SW 1271 (cell line): ENCODE results near the gene PKDCC.

Experiments
- DNase-seq, 2 experiments: peaks; one replicate each; lab custom pipeline; 2025; lab: John Stamatoyannopoulos, UW

The PKDCC gene

DNA sequence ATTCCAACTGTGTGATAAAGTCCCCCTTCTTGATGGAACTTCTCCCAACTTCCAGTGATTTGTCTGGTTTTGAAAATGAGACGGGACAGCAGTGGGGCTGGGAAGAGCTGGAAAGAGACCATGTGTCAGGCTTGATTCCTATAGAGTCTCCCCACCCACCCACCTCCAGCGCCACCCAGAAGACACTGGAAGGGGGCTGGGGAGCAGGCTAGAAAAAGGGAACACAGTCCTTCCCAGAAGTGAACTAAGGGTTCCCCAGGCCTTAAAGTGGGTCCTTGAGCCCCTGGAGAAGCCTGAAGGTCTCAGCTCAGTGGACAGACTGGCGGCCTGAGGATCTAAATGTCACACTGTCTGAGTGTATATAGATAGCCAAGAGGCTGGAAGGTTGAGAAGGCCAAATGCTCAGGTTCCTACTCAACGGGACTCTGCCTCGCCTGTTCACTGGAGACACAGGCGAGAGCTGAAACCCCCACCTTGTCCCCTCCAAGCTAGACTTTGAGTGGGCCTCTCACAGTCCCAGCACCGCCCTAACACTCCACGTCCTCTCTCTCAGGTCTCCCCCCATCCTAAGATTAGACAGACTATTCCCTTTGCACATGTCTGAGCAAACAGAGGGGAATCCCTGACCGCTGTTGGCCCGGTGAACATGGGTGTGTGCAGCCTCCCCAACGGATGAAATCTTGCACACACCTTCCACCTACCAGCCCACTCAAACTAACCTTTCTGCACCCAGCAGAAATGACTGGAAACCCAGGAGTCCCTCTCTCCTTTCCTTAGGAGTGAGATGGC is 1.6 kb downstream of the PKDCC start:
- no peak for DNase-seq

DNA sequence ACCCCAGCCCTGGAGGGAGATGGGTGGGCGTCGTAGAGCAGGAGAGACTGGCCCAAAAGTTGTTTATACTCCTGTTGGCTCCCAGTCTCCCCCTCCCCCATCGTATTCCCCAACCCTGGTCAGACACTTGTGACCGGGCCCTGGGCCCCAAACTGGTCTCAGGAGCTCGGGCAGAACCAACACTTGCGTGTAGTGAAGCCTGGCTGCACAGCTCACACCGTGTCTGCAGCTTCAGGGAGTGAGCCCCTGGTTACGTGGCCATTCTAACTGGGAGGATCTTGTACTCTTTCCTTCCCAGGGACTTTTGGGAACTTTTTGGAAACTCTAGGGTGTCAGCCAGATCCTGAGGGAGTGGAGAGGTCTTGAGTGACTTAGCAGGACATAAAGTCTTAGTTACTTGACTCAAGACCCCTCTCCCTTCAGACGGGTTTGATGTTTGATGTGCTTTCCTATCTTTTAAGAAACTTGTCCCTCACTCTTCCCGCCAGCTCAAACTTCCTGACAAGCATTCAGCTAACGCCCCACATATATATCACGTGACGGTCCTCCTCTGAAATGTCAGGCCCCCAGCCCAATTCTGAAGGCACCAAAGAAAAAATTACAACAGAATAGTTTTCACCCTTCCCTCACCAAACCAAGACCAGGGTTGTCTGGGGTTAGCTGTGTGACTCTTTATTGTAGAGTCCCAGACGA is 2.3 kb downstream of the PKDCC start:
- DNase-seq: no peak

DNA sequence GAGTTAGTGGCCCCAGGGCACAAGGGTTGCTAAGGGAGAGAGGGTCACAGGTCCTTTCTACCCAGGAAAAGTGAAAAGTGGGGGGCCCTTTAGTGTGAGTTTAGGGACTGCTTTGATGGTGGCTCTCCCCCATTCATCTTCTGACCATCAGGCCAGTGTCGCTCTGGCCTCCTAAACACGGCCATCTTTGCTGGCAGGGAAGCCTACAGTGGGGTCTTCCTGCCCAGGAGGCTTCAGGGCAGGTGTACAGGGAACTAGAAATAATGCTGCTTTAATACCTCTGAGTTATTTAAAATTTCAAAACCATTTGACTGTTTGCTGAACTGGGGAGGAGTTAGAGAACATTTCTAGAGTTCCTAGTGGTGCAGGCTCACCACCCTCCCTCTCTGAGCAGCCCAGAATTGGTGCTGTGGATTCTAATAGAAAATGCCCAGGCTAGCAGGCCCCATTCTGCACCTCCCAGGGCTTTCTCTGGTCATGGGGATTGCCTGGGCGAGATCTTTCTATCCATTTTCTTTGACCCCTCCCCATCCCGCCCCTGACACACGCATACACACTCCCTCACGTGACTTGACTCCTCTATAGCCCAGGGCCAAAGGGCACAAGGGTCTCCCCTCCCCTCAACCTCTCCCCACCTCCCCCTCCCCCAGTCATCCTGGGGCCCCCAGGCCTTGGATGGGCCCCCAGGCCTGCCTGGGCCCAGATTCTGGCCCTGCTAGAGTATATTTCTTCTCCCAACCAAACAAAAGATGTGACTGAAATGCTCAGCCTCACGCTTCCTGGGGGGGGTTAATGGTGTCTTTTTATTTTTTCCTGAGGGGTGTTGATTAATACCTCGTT is 3.1 kb downstream of the PKDCC start:
- DNase-seq: no peak

DNA sequence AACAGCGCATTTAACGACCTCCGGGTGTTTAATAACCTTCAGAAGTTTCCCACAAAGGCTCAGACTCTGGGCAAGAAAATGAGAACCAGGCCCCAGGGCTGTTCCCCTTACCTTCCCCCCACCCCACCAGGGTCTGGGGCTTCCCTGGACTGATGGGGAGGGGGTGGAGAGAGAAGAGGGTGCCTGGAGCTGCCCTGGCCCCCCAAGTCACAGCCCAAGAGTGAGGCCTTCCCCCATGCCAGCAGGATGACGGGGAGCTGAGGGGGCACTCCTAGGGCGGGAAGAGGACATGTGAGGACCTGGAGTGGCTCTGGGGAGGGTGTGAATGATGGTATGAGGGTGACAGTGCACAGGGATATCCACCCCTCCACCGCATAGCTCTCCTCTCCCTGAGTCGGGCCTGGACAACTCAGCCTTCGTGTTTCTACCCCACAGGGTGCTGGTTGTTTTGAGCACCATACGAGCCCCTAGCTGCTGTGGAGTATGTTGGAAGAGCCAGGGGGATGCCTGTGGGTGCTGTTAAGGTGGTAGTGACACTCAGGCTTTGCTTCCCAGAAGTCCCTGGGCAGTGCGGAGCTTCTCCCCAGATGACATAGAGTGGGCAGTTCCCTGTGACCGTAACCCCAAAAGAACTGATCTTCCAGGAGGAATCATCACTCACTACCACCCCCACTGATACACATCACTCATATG is 3.9 kb downstream of the PKDCC start:
- no peak for DNase-seq

DNA sequence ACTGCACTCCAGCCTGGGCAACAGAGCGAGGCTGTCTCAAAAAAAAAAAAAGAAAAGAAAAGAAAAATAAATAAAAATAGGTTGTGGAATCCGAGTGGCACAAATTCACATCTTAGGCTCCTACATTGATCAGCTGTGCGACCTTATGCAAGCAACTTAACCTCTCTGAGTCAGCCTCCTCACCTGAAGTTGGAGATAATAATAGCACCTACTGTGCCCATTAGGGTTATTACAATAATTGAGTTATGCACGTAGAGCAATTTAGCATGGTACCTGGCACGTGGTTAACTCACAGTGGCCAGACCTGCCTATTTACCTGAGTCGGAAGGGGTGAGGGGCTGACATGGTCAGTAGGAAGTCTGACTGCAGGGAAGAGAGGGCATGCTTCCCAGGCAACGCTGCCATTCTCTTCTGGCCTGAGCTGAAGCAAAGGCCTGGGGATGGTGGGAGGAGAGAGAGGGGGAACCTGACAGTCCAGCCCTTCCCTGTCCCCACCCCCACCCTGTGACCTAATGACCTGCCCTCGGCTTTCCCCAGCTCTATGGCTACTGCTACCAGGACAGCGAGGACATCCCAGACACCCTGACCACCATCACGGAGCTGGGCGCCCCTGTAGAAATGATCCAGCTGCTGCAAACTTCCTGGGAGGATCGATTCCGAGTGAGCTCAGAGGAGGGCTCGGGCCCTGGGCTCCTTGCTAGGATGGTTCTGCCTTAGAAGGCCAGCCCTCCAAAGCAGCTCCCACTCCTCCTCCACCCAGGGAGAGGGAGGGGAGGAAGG is 5.1 kb downstream of the PKDCC start:
- DNase-seq: no peak

DNA sequence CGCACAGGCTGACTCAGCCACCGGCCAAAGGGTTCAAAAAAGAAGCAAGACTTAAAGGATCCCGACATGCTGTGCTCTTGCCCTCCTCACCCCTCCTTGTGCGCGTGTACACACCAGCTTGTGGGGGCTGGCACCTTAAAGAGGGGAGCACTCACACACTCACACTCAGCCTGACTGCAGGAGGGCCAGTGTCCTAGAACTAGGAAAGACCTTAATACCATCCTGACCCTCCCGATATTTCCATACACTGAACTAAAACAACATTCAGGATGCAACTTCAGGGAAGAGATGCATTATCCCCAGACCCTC is 5.6 kb downstream of the PKDCC start:
- no peak for DNase-seq

DNA sequence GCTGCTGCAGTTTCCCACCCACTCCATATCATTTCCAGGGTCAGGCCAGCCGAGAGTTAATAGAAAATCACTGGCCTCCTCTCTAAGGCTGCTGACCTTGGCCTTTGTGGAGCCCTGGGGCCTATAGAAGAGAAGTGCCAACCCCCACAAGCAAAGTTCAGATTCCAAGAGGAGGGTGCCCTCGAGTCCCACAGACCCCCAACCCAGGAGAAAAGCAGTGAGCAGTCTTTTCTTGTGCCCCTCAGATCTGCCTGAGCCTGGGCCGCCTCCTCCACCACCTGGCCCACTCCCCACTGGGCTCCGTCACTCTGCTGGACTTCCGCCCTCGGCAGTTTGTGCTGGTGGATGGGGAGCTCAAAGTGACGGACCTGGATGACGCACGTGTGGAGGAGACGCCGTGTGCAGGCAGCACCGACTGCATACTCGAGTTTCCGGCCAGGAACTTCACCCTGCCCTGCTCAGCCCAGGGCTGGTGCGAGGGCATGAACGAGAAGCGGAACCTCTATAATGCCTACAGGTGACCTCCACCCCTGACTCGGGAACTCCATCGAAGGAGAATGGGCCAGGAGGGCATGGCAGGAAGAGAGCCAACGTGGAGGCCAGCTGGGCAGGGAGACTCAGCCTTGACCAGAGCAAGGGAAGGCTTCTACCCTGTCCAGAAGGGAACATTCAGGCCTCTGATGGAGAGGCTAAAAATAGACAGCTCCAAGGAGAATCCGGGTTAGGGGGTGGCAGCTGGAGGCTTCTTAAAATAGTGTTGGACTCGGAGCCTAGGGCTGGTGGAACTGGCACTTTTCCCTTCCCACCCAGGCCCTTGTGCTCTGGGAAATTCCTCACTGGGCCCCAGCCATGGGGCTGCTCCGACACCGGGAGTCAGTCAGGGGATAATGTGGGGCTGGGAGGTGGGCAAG is 6.2 kb downstream of the PKDCC start:
- no peak for DNase-seq

DNA sequence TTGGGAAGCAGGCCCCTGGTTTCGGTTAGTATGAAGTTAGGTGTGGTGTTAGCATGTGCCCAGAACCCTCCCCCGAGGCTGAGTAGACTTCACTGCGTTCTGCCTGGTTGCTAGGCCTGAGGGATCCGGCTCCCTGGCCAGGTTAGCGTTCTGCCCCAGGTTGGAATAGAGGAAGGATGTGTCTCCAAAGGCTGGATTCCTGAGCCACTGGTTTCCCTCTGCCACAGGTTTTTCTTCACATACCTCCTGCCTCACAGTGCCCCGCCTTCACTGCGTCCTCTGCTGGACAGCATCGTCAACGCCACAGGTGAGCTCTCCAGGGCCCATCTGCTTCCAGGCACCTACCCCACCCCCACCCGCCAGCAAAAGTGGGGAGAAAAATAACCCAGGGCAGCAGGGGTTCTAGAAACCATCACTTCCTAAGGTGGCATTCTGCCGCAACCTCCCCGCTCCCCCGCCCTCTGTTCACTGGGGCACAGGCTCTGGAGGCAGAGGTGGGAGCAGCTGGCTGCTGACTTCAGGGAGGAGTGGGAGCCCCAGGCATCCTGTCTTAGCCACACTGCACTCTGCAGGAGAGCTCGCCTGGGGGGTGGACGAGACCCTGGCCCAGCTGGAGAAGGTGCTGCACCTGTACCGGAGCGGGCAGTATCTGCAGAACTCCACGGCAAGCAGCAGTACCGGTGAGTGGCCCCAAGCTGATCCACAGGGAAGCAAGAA is 7.1 kb downstream of the PKDCC start:
- no peak for DNase-seq

DNA sequence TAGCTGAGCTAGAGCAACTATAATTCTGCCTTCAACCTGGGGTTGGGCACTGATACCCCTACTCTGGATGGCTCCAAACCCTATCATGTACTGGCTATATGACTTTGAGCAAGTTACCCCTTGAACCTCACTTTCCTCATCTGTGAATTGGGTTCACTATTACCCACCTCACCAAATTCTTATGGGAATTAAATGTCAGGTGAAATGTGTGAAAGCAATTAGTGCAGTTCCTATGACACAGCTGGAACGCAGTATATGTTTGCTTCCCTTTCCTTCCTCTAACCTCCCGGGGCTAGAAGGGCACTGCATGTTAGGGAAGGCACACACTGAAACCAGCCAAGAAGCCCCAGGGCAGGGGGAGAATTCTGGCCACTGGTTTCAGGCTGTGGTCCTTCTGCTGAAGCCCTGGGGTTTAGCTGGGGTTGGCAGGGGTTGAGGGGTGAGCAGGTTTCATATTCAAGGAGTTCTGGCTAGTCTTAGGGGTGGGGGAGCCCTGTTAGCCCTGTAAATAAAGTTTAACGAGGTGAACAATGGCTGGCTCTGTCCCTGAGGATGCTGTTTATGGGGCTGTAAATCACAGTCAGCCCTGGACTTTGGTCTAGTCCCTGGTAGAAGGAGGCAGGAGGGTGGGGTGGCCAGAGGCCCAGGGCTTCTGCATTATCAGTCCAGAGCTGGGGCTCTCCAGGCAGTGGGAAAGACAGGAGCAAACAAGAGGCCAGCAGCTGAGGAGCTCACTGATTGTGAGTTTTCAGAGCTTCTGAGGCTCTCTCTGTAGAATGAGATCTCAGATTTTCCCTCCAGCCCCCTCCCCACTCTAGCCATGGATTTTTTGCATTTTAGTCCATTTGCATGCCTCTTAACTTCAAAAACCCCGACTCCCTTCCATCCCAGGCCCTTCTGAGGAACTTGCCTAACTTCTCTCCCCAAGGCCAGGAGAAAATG is 8.0 kb downstream of the PKDCC start:
- DNase-seq: no peak

DNA sequence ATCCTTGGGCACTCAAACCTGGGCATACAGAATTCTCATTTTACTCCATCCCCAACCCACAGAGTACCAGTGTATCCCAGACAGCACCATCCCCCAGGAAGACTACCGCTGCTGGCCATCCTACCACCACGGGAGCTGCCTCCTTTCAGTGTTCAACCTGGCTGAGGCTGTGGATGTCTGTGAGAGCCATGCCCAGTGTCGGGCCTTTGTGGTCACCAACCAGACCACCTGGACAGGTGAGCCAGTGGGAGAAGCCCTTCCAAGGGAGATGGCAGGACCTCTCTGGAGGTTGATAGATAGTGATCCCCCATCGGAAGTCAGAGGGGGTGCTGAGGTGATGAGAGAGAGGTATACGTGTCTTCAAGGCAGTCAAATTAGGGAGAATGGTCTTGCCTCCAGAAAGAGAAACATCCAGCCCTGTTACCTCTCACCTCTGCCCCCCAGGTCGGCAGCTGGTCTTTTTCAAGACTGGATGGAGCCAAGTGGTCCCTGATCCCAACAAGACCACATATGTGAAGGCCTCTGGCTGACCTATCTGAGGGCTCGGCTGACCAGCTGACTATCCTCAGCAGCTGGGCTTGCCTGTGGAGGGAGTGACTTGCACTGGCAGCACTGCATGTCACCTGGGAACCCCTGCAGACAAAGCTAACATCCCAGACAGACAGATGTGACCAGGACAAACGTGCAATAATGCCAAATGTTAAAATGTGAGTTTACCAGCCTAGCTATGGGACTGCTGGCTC is 9.5 kb downstream of the PKDCC start:
- no peak for DNase-seq

DNA sequence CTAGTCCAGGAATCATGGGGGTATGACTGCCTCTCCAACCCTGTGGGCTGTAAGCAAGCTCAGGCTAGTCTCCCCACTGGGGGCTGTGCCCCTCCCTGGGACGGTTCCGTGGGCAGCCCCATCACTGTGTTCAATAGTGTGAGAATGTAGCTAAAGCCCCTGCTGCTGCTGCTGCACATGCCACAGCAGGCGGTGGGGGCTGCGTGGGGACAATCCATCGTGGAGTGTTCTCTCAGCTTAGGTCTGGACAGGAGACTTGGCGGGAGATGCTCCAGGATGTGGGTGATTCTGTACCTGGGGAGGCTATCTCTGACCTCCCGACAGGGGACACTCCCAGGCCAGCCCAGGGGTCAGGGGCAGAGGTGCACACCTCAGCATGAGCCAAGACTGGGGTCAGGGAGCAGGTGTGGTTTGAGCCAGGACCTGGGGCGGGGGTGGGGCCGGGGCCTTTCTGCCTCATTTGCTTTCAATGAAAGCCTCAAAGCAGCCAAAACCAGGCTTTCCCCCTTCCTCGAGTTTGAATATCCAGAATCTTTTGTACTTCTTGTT is 10.2 kb downstream of the PKDCC start:
- DNase-seq: no peak

DNA sequence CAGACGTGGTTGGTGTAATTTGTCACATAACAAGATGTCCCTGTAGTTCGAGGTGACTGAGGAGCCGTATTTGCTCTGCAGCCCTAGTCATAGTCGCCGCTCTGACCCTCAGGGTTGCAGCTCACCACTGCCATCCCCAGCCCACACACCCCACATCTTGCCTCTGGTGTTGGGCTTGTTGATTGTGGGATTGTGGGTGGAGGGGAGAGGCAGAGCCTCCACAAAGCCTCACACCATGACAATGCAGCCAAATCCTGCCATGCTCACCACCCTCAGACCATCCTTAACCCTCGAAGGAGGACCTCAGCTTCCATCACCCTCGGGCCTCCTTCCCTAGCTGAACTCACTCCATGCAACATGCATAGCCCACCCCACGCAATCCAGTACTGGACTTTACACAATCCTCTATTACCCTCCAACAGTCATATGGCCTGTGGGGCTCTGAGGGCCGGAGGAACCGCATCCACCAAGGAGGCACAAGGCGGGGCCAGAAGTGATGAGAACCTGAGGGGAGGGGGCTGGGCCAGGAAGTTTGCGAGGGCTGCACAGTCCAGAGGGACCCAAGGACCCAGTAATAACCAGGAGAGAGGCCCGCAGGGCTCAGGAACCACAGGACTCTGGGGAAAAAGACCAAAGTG is 11.6 kb downstream of the PKDCC start:
- no peak for DNase-seq

DNA sequence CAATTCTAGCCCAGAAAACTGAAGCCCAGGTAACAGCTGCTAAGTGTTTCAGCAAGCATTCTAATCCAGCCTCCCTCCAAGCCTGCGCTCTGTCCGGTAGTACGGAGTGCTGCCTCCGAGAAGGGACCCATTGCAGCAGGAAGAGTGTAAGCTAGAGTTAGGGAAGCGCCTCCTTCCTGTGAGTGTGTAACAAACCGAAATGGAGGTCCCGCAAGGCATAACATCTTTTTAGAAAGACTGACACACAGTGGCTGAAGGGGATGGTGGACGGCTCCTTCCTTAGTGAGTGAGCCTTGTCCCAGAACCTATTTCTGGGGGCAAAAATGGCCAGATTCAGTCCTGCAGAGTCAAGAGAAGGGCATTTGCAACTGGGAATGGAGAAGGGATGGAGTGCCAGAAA is 12.2 kb downstream of the PKDCC start:
- DNase-seq: no peak

DNA sequence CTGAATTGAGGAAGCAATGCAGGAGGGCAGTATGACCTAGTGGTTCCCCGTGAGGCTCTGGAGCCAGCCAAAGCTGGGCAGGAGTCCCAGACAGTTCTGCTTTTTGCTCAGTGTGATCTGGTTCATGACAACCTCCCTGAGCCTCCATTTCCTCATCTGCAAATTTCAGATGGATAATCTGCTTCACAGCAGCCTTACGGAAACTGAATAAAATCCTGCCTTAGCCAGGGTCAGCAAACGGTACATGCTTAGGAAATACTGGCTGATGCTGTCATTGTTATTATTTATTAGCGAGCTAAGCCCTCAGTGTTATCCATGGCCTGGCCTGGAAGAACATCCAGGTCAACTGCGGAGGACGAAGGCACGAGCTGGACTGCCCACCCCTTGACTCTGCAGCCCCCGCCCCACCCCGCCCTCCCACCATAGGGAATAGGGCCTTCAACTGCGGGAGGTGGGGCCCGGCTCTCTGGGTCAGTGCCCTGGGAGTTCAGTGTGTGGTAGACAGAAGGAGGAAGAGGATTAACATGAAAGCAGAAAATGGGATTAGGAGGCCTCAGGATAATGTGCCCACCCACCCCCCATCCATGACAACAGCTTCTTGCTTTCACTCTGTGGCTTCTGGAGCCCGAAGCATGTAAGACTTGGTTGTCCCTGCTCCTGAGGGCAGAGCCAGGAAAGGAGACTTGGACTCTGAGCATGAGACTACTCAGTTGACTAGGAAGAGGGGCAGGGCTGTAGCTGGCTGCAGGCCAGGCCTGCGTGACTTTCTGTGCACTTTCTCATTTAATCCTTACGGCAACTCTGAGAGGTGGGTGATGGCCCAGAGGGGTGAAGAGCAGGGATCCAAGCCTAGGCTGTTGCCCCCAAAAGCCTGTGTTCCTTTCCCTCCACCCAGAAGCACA is 13.1 kb downstream of the PKDCC start:
- DNase-seq: no peak

DNA sequence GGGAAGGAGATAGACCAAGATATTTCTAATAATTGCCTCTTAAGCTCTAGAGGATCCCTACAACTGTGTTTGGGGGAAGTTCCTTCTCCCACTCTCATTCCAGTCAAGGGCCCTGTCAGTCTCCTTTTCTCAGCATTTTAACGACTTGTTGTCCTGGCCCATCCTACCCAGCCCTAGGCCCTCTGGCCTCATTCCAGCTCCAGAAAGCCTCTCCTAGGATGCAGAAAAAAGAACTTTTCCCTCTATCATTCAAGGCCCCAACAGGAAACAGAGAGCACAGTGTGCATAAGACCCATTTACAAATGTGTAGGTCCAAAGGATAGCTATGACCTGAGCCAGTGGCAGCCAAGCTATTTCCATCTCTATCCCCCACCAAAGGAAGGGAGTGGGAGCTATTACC is 14.0 kb downstream of the PKDCC start:
- no peak for DNase-seq
